HCT116 (cell line): ENCODE results near the gene ADCK2. TPM values are rescaled to one million over a fixed set of nuclear protein-coding genes. Genes with fewer than 3 reads are reported as not detected.
"Not testable (repeated sequence)": the region's sequence is repeated elsewhere in the genome, so short reads cannot be mapped to it uniquely, and the experiment has no call there.

Experiments
- ATAC-seq: fragments of 200-7000 bp; cut with Tn5 transposase; 2 replicates; pipeline ENCODE4 v1.9.1; 2020; ENCODE audit warnings: mild to moderate bottlenecking, moderate library complexity
- BruUV-seq: library from RNA; stranded (reverse); fragments of 400-500 nt; replicated peaks from 2 replicates; lab custom pipeline; 2021; lab: Mats Ljungman, UMichigan
- CTCF ChIA-PET: fragments of 300-600 bp; sonication (Branson Sonifier 250); formaldehyde crosslinking; loops from one replicate; lab custom pipeline; 2021; ENCODE audit warnings: antibody characterized with exemption; lab: Charles Lee
- POLR2A ChIA-PET: fragments of 300-600, 350-600 bp; sonication (Branson Sonifier 250); formaldehyde crosslinking; loops from one replicate; lab custom pipeline; 2021; ENCODE audit warnings: antibody characterized with exemption; lab: Charles Lee
- RAD21 ChIA-PET, 2 experiments: fragments of 300-600 bp; sonication (Branson Sonifier 250); formaldehyde crosslinking; loops; one replicate each; lab custom pipeline; 2023; ENCODE audit warnings: low total read pairs in 2 of 2; ENCODE audit not compliant: uncharacterized antibody in 2 of 2, unreplicated experiment in 2 of 2, low non-redundant PET in 1 of 2; lab: Charles Lee
- DNase-seq: peaks from one replicate; pipeline ENCODE4 v3.0.0-alpha.2; 2010; ENCODE audit warnings: low read depth, low spot score
- H2AFZ ChIP-seq: fragments of 200-600 bp; shearing (Covaris generic), sonication (generic); 2 replicates; pipeline ENCODE4 v1.6.1; 2017; ENCODE audit warnings: low read depth, mixed run types, mixed read lengths, antibody characterized with exemption, low read length; ENCODE audit not compliant: poor library complexity, severe bottlenecking
- H3K27ac ChIP-seq: 2 replicates; pipeline ENCODE4 v1.5.1; 2012; ENCODE audit warnings: low read depth, low read length
- H3K27me3 ChIP-seq: fragments of 200-600 bp; sonication (generic); 2 replicates; pipeline ENCODE4 v1.6.1; 2016; ENCODE audit warnings: mixed run types, low read length, mixed read lengths; ENCODE audit not compliant: insufficient read depth
- H3K36me3 ChIP-seq, 2 experiments: fragments of 200-500 bp in 1 of 2; fragments of 200-600 bp in 1 of 2; sonication (Bioruptor generic) in 1 of 2; sonication (generic) in 1 of 2; 2 replicates each; pipeline versions ENCODE4 v1.5.1 to v1.6.1; 2014 to 2016; ENCODE audit warnings: low read length in 2 of 2, inconsistent platforms in 1 of 2, mixed read lengths in 1 of 2, mixed run types in 1 of 2; ENCODE audit not compliant: insufficient read depth in 2 of 2, control insufficient read depth in 1 of 2
- H3K4me1 ChIP-seq, 2 experiments: fragments of 200-600 bp in 1 of 2; sonication (generic) in 1 of 2; 2 replicates each; pipeline versions ENCODE4 v1.5.1 to v1.6.1; 2012 to 2017; ENCODE audit warnings: low read length in 2 of 2, inconsistent platforms in 1 of 2, mild to moderate bottlenecking in 1 of 2, mixed read lengths in 1 of 2, mixed run types in 1 of 2, moderate library complexity in 1 of 2; ENCODE audit not compliant: insufficient read depth in 2 of 2, control insufficient read depth in 1 of 2
- H3K4me2 ChIP-seq: fragments of 200-600 bp; sonication (generic); 2 replicates; pipeline ENCODE4 v1.6.1; 2017; ENCODE audit warnings: mixed run types, low read length, mixed read lengths
- H3K4me3 ChIP-seq, 2 experiments: fragments of 200-600 bp in 1 of 2; sonication (generic) in 1 of 2; replicated peaks in 1 of 2; 2 replicates each; pipeline ENCODE4 v1.5.1; 2011 to 2016; ENCODE audit warnings: low read length in 2 of 2, control low read depth in 1 of 2, low read depth in 1 of 2, mild to moderate bottlenecking in 1 of 2, mixed read lengths in 1 of 2, mixed run types in 1 of 2
- H3K79me2 ChIP-seq: fragments of 200-600 bp; sonication (generic); 2 replicates; pipeline ENCODE4 v1.6.1; 2017; ENCODE audit warnings: mild to moderate bottlenecking, mixed run types, low read length, moderate library complexity, mixed read lengths; ENCODE audit not compliant: insufficient read depth
- H3K9ac ChIP-seq: fragments of 200-600 bp; sonication (generic); 2 replicates; pipeline ENCODE4 v1.6.1; 2016; ENCODE audit warnings: low read length, mixed read lengths
- H3K9me2 ChIP-seq: fragments of 200-600 bp; sonication (generic), shearing (Covaris generic); 2 replicates; pipeline ENCODE4 v1.6.1; 2017; ENCODE audit warnings: mixed run types, mild to moderate bottlenecking, moderate library complexity; ENCODE audit not compliant: insufficient read depth
- H3K9me3 ChIP-seq, 2 experiments: fragments of 200-500 bp in 1 of 2; fragments of 200-600 bp in 1 of 2; sonication (Bioruptor generic) in 1 of 2; sonication (generic) in 1 of 2; 2 replicates each; pipeline ENCODE4 v1.6.1; 2014 to 2017; ENCODE audit warnings: low read length in 2 of 2, mixed read lengths in 2 of 2, inconsistent platforms in 1 of 2, low read depth in 1 of 2, mild to moderate bottlenecking in 1 of 2, mixed run types in 1 of 2, moderate library complexity in 1 of 2; ENCODE audit not compliant: control insufficient read depth in 1 of 2, insufficient read depth in 1 of 2
- H4K20me1 ChIP-seq: fragments of 200-600 bp; sonication (generic), shearing (Covaris generic); 2 replicates; pipeline ENCODE4 v1.6.1; 2017; ENCODE audit warnings: mixed run types, mild to moderate bottlenecking, moderate library complexity; ENCODE audit not compliant: insufficient read depth
- CEBPB ChIP-seq: IDR thresholded peaks from 2 replicates; pipeline ENCODE4 v1.6.1; 2012; ENCODE audit warnings: low read depth
- CTCF ChIP-seq, 3 experiments: fragments of 200-600 bp in 1 of 3; sonication (generic) in 1 of 3; IDR thresholded peaks in 2 of 3; conservative IDR thresholded peaks in 1 of 3; 2 replicates each; pipeline ENCODE4 v1.5.1; 2012 to 2017; ENCODE audit warnings: low read depth in 2 of 3, low read length in 2 of 3, antibody characterized with exemption in 1 of 3, borderline replicate concordance in 1 of 3, control low read depth in 1 of 3, mild to moderate bottlenecking in 1 of 3, mixed read lengths in 1 of 3, mixed run types in 1 of 3, moderate library complexity in 1 of 3; ENCODE audit not compliant: insufficient read depth in 1 of 3
- EGR1 ChIP-seq: IDR thresholded peaks from 2 replicates; pipeline ENCODE4 v1.6.1; 2012; ENCODE audit warnings: low read depth
- ELF1 ChIP-seq: IDR thresholded peaks from 2 replicates; pipeline ENCODE4 v1.6.1; 2012; ENCODE audit warnings: low read depth, borderline replicate concordance
- EZH2 ChIP-seq: fragments of 200-600 bp; sonication (generic); IDR thresholded peaks from 2 replicates; pipeline ENCODE4 v1.6.1; 2017; ENCODE audit warnings: antibody characterized with exemption, mixed run types
- EZH2phosphoT487 ChIP-seq: fragments of 200-600 bp; IDR thresholded peaks from 2 replicates; pipeline ENCODE4 v1.6.1; 2018; ENCODE audit warnings: antibody characterized with exemption, borderline replicate concordance
- POLR2A ChIP-seq: IDR thresholded peaks from 2 replicates; pipeline ENCODE4 v1.7.0; 2011; ENCODE audit warnings: borderline replicate concordance; ENCODE audit not compliant: insufficient read depth, insufficient read length; ENCODE audit errors: extremely low read depth
- RAD21 ChIP-seq: IDR thresholded peaks from 2 replicates; pipeline ENCODE4 v1.6.1; 2012; ENCODE audit warnings: low read depth, mild to moderate bottlenecking
- REST ChIP-seq: IDR thresholded peaks from 2 replicates; pipeline ENCODE4 v1.6.1; 2012; ENCODE audit warnings: low read depth
- SIN3A ChIP-seq: IDR thresholded peaks from 2 replicates; pipeline ENCODE4 v1.6.1; 2012; ENCODE audit warnings: low read depth
- SRF ChIP-seq: IDR thresholded peaks from 2 replicates; pipeline ENCODE4 v1.6.1; 2012; ENCODE audit warnings: low read depth
- YY1 ChIP-seq: IDR thresholded peaks from 2 replicates; pipeline ENCODE4 v1.6.1; 2011; ENCODE audit warnings: low read length, low read depth, moderate library complexity, mild to moderate bottlenecking; ENCODE audit not compliant: insufficient replicate concordance; ENCODE audit errors: extremely low read depth
- ZFX ChIP-seq: fragments of 450-650 bp; IDR thresholded peaks from 2 replicates; pipeline ENCODE4 v1.6.1; 2017
- intact Hi-C: fragments of 100-400 bp; cut with micrococcal nuclease; formaldehyde crosslinking; loops from 2 replicates; pipeline ENCODE4 v1.10.0; 2022
- total RNA-seq: library from RNA; stranded (reverse); gene quantifications from one replicate; pipeline ENCODE4 v1.2.1, GENCODE V29; 2021; ENCODE audit not compliant: unreplicated experiment

The ADCK2 gene
- total RNA-seq, 1 experiment from 2014 or later: 16.9 TPM

GRCh38 chr7:140661124-140661523 is 11.6 kb upstream of the ADCK2 start:
- H3K4me1 ChIP-seq: peaks cover 0 to 6% of the 10 kb centered on the region in 2 experiments; a peak in 1 of 4 replicates
- H3K4me2 ChIP-seq: no peak overlapping the region
- no peak overlapping the region for H3K9ac ChIP-seq
- RAD21 ChIA-PET: no interaction called here
- POLR2A ChIA-PET: no interaction called here
- no peaks in the 10 kb centered on the region for H3K36me3 ChIP-seq
- H4K20me1 ChIP-seq: no peaks in the 10 kb centered on the region
- intact Hi-C loops: no loop called here
- CTCF ChIA-PET: interaction anchor here (0.6 to 1.9 kb wide), 4 partner anchors 14 to 571 kb away, joined by 3 to 4 read pairs (median 4); no protein-coding TSS in a partner anchor
- H2AFZ ChIP-seq: no peak overlapping the region
- H3K9me3 ChIP-seq: no peaks in the 10 kb centered on the region
- BruUV-seq: no TSS peak
- no peak overlapping the region for H3K27ac ChIP-seq
- ATAC-seq (no peak), DNase-seq (no peak)
- TF ChIP-seq ZFX (no peak), POLR2A (no peak), RAD21 (peak; percentile 58), YY1 (no peak), CEBPB (no peak), SIN3A (no peak), ELF1 (no peak), CTCF (IDR thresholded peaks at IDR 0.05 in 2 of 3, conservative IDR thresholded peaks at IDR 0.05 in 1 of 3; ENCODE audit: borderline replicate concordance in 1 of 3, insufficient read depth in 1 of 3, low read depth in 2 of 3, low read length in 2 of 3) (peak in 1 of 3 experiments; percentile 31; a peak in 1 of 6 replicates), SRF (no peak), EZH2 (no peak), REST (no peak), EGR1 (no peak), EZH2phosphoT487 (no peak)
- no peaks in the 10 kb centered on the region for H3K9me2 ChIP-seq
- H3K79me2 ChIP-seq: no peaks in the 10 kb centered on the region
- H3K27me3 ChIP-seq: peaks cover 4% of the 10 kb centered on the region; the same call in 1 of the 2 replicates
- no peak overlapping the region for H3K4me3 ChIP-seq

GRCh38 chr7:140662938-140663337 is 9.8 kb upstream of the ADCK2 start:
- H3K4me3 ChIP-seq, H3K4me1 ChIP-seq, H3K9ac ChIP-seq, BruUV-seq, H4K20me1 ChIP-seq, ATAC-seq, H3K4me2 ChIP-seq, H3K9me3 ChIP-seq, POLR2A ChIA-PET, H2AFZ ChIP-seq, H3K79me2 ChIP-seq, H3K9me2 ChIP-seq, intact Hi-C loops, H3K27ac ChIP-seq, H3K36me3 ChIP-seq, DNase-seq, RAD21 ChIA-PET, CTCF ChIA-PET, H3K27me3 ChIP-seq: not testable (repeated sequence)
